ENCODE data around the gene CHGA. TPM values are rescaled to one million over a fixed set of nuclear protein-coding genes. Genes with fewer than 3 reads are reported as not detected.

CHGA gene
- total and polyA plus RNA-seq, 2 of the 13 experiments (the other 11 are each of a cell fraction or from before 2014, with no cell fraction given) = not detected

GRCh38 chr14:92962031-92962830 lies 39.3 kb downstream of the CHGA start:
- H3K79me2 ChIP-seq (ENCODE audit: insufficient read depth, low read length) = no peaks in the 10 kb centered on the region
- peaks cover 0 to 18% of the 10 kb centered on the region in 2 experiments; a peak in 2 of 5 replicates for H3K36me3 ChIP-seq (replicated peaks in 1 of 2; ENCODE audit: control insufficient read depth in 1 of 2, insufficient read depth in 2 of 2, low read length in 2 of 2)
- no peak overlapping the region for H3K4me2 ChIP-seq (ENCODE audit: low read depth, low read length)
- no peak for ATAC-seq
- intact Hi-C loops (cut with micrococcal nuclease; ENCODE audit: unreplicated experiment) = no loop called here
- H3K9me3 ChIP-seq (ENCODE audit: low read length) = no peaks in the 10 kb centered on the region
- ChIA-PET POLR2A (no interaction called here), CTCF (ENCODE audit: low intra/inter-chr PET ratio, low total read pairs) (no interaction called here)
- no peaks in the 10 kb centered on the region for H3K27me3 ChIP-seq (ENCODE audit: control insufficient read depth in 1 of 2, insufficient read depth in 2 of 2, low read length in 2 of 2)
- no peak for DNase-seq (ENCODE audit: low spot score)
- no peak overlapping the region for H3K27ac ChIP-seq (ENCODE audit: extremely low read length, insufficient read depth, low read length)
- no peaks in the 10 kb centered on the region for H4K20me1 ChIP-seq (ENCODE audit: insufficient read depth, low read length)
- no peak overlapping the region for H3K4me3 ChIP-seq (replicated peaks in 1 of 3; ENCODE audit: insufficient read depth in 1 of 3, low read depth in 2 of 3, low read length in 3 of 3)
- peaks cover 29% of the 10 kb centered on the region for H3K4me1 ChIP-seq (ENCODE audit: insufficient read depth, low read length)
- no peak for TF ChIP-seq SRF (IDR thresholded peaks at IDR 0.05; ENCODE audit: low read depth, low read length)
- no peak for TF ChIP-seq ZSCAN25 (CRISPR knock-in tag; IDR thresholded peaks at IDR 0.05)
- TF ChIP-seq ARNT2 (CRISPR knock-in tag; IDR thresholded peaks at IDR 0.05; ENCODE audit: low read depth) = no peak
- no peak for TF ChIP-seq ZNF782 (CRISPR knock-in tag; IDR thresholded peaks at IDR 0.05; ENCODE audit: borderline replicate concordance)
- TF ChIP-seq ZBTB3 (CRISPR knock-in tag; IDR thresholded peaks at IDR 0.05; ENCODE audit: borderline replicate concordance, low read depth) = no peak
- TF ChIP-seq IKZF5 (CRISPR knock-in tag; IDR thresholded peaks at IDR 0.05) = no peak
- no peak for TF ChIP-seq CBX2 (IDR thresholded peaks at IDR 0.05; ENCODE audit: low read depth, low read length)
- TF ChIP-seq CBX2 (CRISPR knock-in tag; IDR thresholded peaks at IDR 0.05; ENCODE audit: low read depth) = no peak
- TF ChIP-seq HIC2 (CRISPR knock-in tag; IDR thresholded peaks at IDR 0.05; ENCODE audit: low read depth) = no peak
- TF ChIP-seq MAFG (CRISPR knock-in tag; IDR thresholded peaks at IDR 0.05) = no peak
- no peak for TF ChIP-seq RXRB (CRISPR knock-in tag; IDR thresholded peaks at IDR 0.05; ENCODE audit: borderline replicate concordance)
- TF ChIP-seq ZNF781 (CRISPR knock-in tag; IDR thresholded peaks at IDR 0.05; ENCODE audit: borderline replicate concordance, not compliant biosample characterization) = no peak
- TF ChIP-seq ZSCAN30 (CRISPR knock-in tag; IDR thresholded peaks at IDR 0.05) = no peak
- TF ChIP-seq SOX13 (IDR thresholded peaks at IDR 0.05) = no peak
- TF ChIP-seq SOX13 (CRISPR knock-in tag; conservative IDR thresholded peaks at IDR 0.05 in 1 of 2, IDR thresholded peaks at IDR 0.05 in 1 of 2) = no peak
- no peak for TF ChIP-seq DNMT3B (CRISPR knock-in tag; conservative IDR thresholded peaks at IDR 0.05)
- H2AFZ ChIP-seq (ENCODE audit: low read length) = no peak overlapping the region
- no TSS peak for BruUV-seq (replicated peaks)
- 95% methylated on average over 10 of the region's 20 CpGs for WGBS (ENCODE audit: low lambda C conversion rate)
- FAIRE-seq = no peak
- in situ Hi-C loops (cut with HindIII; ENCODE audit: extremely low pct_ligation_motif_present, low pct_unique_long_range_greater_than_20kb) = no loop called here
- no peak overlapping the region for H3K9ac ChIP-seq (ENCODE audit: insufficient read depth, low read depth, low read length)
